Transverse colon (tissue), 4 donors: Measurements from ENCODE around the gene TSPAN3. TPM values are rescaled to one million over a fixed set of nuclear protein-coding genes. Genes with fewer than 3 reads are reported as not detected.
A peak's percentile ranks its signal among the peaks of the same experiment; 100 is the strongest.

ENCODE experiments used
- DNase-seq: peaks from one replicate; pipeline ENCODE4 v3.0.0-alpha.2; 2019
- H3K27ac ChIP-seq, 4 donors: fragments of 200-600 bp; sonication (generic); 2 replicates each; pipeline ENCODE4 v1.5.1; 2016 to 2018; ENCODE audit warnings: inconsistent platforms in 4 of 4
- H3K27me3 ChIP-seq: fragments of 200-600 bp; sonication (generic); 2 replicates; pipeline ENCODE4 v1.5.1; 2017; ENCODE audit warnings: inconsistent platforms
- H3K36me3 ChIP-seq, 4 donors: fragments of 200-600 bp; sonication (generic); 2 replicates each; pipeline ENCODE4 v1.5.1; 2017 to 2019; ENCODE audit warnings: inconsistent platforms in 4 of 4
- H3K4me1 ChIP-seq, 4 donors: fragments of 200-600 bp; sonication (generic); 2 replicates each; pipeline ENCODE4 v1.5.1; 2017 to 2020; ENCODE audit warnings: inconsistent platforms in 4 of 4
- H3K4me3 ChIP-seq, 4 donors: fragments of 200-600 bp; sonication (generic); 1 replicate in 1 of 4; 2 replicates in 3 of 4; pipeline versions ENCODE4 v1.5.1 to v1.6.1; 2017 to 2019; ENCODE audit warnings: inconsistent platforms in 4 of 4
- H3K9me3 ChIP-seq, 2 donors: fragments of 200-600 bp; sonication (generic); 2 replicates each; pipeline ENCODE4 v1.5.1; 2017 to 2019; ENCODE audit warnings: inconsistent platforms in 2 of 2
- CTCF ChIP-seq, 5 experiments: fragments of 200-600 bp in 3 of 5; fragments of 450-650 bp in 2 of 5; sonication (generic) in 3 of 5; IDR thresholded peaks; 1 replicate in 2 of 5; 2 replicates in 3 of 5; pipeline ENCODE4 v1.5.1; 2016 to 2017; ENCODE audit warnings: antibody characterized with exemption in 5 of 5, inconsistent platforms in 3 of 5, mild to moderate bottlenecking in 2 of 5, moderate library complexity in 1 of 5
- EP300 ChIP-seq: sonication (generic); formaldehyde crosslinking; IDR thresholded peaks from one replicate; pipeline ENCODE4 v1.6.1; 2017; ENCODE audit warnings: antibody characterized with exemption, low read depth
- POLR2A ChIP-seq: fragments of 450-650 bp; IDR thresholded peaks from one replicate; pipeline ENCODE4 v1.6.1; 2016; ENCODE audit warnings: antibody characterized with exemption, mild to moderate bottlenecking, moderate library complexity
- POLR2AphosphoS5 ChIP-seq, 3 donors: sonication (generic); formaldehyde crosslinking; IDR thresholded peaks; one replicate each; pipeline ENCODE4 v1.6.1; 2016; ENCODE audit warnings: antibody characterized with exemption in 3 of 3
- WGBS, 2 donors: methylation state at CpG; one replicate each; pipeline ENCODE4 v1.1.5; 2018; ENCODE audit warnings: low coverage in 1 of 2; 5-methylcytosine and 5-hydroxymethylcytosine counted together
- in situ Hi-C, 4 donors: fragments of 200-750 bp; cut with MboI; loops; one replicate each; pipeline versions ENCODE4 v1.15.0 to v1.15.1; 2017; ENCODE audit warnings: low sequenced_read_pairs in 3 of 4, low pct_ligation_motif_present in 1 of 4, low pct_unique_long_range_greater_than_20kb in 1 of 4
- intact Hi-C: fragments of 100-400 bp; cut with DNase I; formaldehyde crosslinking; loops from one replicate; pipeline ENCODE4 v1.15.1; 2023; ENCODE audit warnings: low total_unique reads
- total RNA-seq, 4 donors: library from RNA; depleted of rRNA; stranded (reverse); fragments of >200 nt; gene quantifications; one replicate each; pipeline ENCODE4 v1.1.0, GENCODE V29; 2016

The TSPAN3 gene
- total RNA-seq, 4 donors from 2014 or later: 365 to 1,069 (median 676) TPM

DNA sequence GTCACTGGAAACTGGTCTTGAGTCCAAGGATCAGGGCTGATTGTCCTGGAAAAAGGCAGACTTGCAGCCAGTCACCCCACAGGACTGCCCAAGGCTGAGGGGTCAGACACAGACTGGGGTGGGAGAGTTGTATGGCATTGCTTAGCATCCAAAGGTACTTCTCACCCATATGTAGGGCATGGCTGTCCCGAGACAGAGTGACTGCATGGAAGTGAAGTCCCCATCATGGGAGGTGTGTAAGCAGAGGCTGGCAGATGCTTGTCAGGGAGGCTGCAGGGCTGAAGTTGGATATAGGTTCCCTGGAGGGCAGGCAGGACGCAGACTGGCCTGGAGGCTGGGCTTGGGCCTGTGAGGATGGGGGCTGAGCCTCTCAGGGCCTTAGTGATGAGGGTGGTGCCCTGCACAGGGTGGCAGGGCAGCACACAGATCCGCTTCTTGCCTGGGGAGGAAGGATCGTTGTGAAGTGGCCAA lies 44.9 kb downstream of the TSPAN3 start:
- Histone ChIP-seq H3K4me3 (no peak overlapping the region), H3K9me3 (no peaks in the 10 kb centered on the region), H3K4me1 (peaks cover 5 to 28% (median 21%) of the 10 kb centered on the region in 4 donors), H3K27me3 (peaks cover 6% of the 10 kb centered on the region), H3K36me3 (no peaks in the 10 kb centered on the region), H3K27ac (no peak overlapping the region)
- intact Hi-C loops: loop anchor here (2.0 kb wide), 1 partner anchor 517 kb away; no protein-coding TSS in a partner anchor
- WGBS, 2 donors: 81% methylated on average over 4 of the region's 4 CpGs; no CpG with 5 or more reads in 1 of the 2 donors
- in situ Hi-C loops: no loop called here
- peak; percentile 7 for DNase-seq
- TF ChIP-seq EP300: no peak
- no peak for TF ChIP-seq CTCF (IDR thresholded peaks at IDR 0.05)
- TF ChIP-seq POLR2A: no peak
- no peak for TF ChIP-seq POLR2AphosphoS5 (IDR thresholded peaks at IDR 0.05)

- H3K4me1 ChIP-seq: peaks cover 5 to 24% (median 20%) of the 10 kb centered on the region in 4 donors
- peaks cover 6% of the 10 kb centered on the region for H3K27me3 ChIP-seq
- no peak for DNase-seq
- H3K36me3 ChIP-seq: no peaks in the 10 kb centered on the region
- in situ Hi-C loops: no loop called here
- no peaks in the 10 kb centered on the region for H3K9me3 ChIP-seq
- H3K4me3 ChIP-seq: no peak overlapping the region
- TF ChIP-seq EP300 (no peak), CTCF (IDR thresholded peaks at IDR 0.05) (no peak), POLR2AphosphoS5 (IDR thresholded peaks at IDR 0.05) (no peak), POLR2A (no peak)
- intact Hi-C loops: loop anchor here (2.0 kb wide), 1 partner anchor 518 kb away; no protein-coding TSS in a partner anchor
- no peak overlapping the region for H3K27ac ChIP-seq
- 90 to 92% methylated on average over 2 to 15 of the region's 15 CpGs for WGBS, 2 donors
Observed at GRCh38 chr15:77025083-77025901, 45.6 kb downstream of the TSPAN3 start.

DNA sequence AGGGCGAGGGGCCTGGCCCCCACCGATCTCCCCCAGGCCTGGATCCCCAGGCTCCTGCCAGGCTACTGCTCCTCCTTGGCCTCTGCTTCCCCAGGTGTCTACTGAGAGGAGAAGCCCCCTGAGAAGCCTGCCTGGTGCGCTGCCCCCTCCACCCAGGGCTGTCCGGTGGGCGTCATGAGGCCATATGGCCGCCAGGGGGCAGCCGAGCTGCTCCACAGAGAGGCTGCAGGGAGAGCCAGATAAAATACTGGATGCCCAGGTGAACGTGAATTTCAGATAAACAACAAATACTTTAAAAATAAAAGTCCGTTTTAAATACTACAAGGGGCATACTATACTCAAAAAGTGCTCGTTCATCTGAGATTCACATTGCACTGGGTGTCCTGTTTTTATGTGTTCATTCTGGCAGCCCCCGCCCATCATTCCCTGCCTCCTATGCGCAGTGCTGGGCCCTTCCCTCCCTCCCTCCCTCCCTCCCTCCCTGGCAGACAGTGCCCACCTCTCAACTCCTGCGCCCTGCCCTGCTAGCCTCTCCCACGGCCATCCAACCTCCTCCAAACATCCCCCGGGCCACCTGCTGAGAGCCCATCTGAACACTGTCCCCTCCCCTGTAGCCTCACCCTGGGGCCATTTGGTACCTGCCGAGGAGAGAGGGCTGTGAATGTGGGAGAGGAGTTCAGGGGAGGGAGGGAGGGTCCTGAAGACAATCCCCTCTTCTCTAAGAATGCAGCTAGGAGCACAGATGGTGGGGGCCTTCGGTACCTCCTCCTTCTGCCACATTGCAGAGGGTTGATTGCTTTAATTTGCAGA lies 46.4 kb downstream of the TSPAN3 start:
- DNase-seq: peak; percentile 72
- no peaks in the 10 kb centered on the region for H3K9me3 ChIP-seq
- intact Hi-C loops: loop anchor here (2.0 kb wide), 1 partner anchor 518 kb away; no protein-coding TSS in a partner anchor
- TF ChIP-seq POLR2A (no peak), POLR2AphosphoS5 (IDR thresholded peaks at IDR 0.05) (no peak), CTCF (IDR thresholded peaks at IDR 0.05) (peak; percentile 93 to 98 (median 96))
- H3K27ac ChIP-seq: no peak overlapping the region
- peaks cover 0 to 15% (median 14%) of the 10 kb centered on the region in 4 donors for H3K4me1 ChIP-seq
- in situ Hi-C loops: no loop called here
- H3K27me3 ChIP-seq: peaks cover 6% of the 10 kb centered on the region
- H3K4me3 ChIP-seq: no peak overlapping the region
- H3K36me3 ChIP-seq: no peaks in the 10 kb centered on the region
- WGBS, 2 donors: 30 to 46% methylated on average over 3 to 16 of the region's 17 CpGs
